Activated CD4-positive, alpha-beta T cell treated with anti-CD3 and anti-CD28 coated beads for 24 hours (primary cell): Measurements from ENCODE around the gene YIF1B.
"Not testable (repeated sequence)": the region's sequence is repeated elsewhere in the genome, so short reads cannot be mapped to it uniquely, and the experiment has no call there.

ENCODE experiments used
- DNase-seq, 2 donors: peaks; one replicate each; pipeline ENCODE4 v3.0.0-alpha.2; 2020; ENCODE audit warnings: low read depth in 2 of 2

The YIF1B gene, protein sequence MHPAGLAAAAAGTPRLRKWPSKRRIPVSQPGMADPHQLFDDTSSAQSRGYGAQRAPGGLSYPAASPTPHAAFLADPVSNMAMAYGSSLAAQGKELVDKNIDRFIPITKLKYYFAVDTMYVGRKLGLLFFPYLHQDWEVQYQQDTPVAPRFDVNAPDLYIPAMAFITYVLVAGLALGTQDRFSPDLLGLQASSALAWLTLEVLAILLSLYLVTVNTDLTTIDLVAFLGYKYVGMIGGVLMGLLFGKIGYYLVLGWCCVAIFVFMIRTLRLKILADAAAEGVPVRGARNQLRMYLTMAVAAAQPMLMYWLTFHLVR

DNA sequence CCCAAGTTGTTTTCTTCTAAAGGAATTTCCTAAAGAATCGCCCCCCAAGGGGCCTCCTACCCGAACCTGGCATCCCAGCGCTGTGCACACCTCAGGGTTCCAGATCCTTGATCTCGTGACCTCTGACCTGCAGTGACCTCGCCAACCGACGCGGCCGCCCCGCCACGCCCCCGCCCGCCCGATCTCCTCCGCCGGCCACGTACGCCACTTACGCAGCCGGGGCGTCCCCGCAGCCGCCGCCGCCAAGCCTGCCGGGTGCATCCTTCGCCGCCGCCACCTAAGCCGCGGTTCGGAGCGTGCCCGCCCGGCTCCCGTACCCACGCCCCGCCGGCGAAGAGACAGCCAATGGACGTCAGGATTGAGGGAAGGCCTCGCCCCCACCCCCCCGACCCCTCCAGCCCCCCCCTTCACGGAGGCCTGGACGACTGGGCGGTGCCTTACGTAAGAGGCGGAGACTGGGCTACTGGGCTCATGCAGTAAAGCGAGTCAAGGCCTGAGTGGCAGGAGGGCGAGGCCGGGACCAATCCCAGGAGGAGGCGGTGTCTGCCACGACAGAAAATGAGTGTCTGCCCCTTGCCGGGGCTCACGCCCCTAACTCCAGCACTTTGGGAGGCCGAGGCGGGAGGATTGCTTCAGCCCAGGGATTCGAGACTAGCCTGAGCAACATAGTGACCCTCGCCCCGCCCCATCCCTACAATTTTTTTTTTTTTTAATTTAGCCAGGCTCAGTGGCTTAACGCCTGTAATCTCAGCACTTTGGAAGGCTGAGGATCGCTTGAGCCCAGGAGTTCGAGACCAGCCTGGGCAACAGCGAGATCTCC is at the start of gene YIF1B:
Gene YIF1B (minus strand): TSS at position 291 of the 820 bp plus-strand sequence. CDS start 30 bp downstream, at position 261.
- DNase-seq: peak; percentile 92

DNA sequence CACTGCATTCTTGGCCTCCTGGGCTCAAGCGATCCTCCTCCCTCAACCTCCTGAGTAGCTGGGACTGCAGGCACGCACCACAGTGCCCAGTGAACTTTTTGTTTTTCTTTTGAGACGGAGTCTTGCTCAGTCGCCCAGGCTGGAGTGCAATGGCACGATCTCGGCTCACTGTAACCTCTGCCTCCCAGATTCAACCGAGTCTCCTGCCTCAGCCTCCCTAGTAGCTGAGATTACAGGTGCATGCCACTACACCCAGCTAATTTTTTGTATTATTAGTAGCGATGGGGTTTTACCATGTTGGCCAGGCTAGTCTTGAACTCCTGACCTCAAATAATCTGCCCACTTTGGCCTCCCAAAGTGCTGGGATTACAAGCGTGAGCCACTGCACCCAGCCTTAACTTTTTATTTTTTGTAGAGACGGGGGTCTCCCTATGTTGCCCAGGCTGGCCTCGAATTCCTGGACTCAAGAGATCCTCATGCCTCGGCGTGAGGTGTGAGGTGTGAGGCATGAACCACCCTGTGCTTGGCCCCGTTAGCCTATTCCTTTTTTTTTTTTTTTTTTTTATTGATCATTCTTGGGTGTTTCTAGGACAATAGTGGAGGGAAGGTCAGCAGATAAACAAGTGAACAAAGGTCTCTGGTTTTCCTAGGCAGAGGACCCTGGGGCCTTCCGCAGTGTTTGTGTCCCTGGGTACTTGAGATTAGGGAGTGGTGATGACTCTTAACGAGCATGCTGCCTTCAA is 47.4 kb upstream of the YIF1B start:
- DNase-seq: not testable (repeated sequence)

DNA sequence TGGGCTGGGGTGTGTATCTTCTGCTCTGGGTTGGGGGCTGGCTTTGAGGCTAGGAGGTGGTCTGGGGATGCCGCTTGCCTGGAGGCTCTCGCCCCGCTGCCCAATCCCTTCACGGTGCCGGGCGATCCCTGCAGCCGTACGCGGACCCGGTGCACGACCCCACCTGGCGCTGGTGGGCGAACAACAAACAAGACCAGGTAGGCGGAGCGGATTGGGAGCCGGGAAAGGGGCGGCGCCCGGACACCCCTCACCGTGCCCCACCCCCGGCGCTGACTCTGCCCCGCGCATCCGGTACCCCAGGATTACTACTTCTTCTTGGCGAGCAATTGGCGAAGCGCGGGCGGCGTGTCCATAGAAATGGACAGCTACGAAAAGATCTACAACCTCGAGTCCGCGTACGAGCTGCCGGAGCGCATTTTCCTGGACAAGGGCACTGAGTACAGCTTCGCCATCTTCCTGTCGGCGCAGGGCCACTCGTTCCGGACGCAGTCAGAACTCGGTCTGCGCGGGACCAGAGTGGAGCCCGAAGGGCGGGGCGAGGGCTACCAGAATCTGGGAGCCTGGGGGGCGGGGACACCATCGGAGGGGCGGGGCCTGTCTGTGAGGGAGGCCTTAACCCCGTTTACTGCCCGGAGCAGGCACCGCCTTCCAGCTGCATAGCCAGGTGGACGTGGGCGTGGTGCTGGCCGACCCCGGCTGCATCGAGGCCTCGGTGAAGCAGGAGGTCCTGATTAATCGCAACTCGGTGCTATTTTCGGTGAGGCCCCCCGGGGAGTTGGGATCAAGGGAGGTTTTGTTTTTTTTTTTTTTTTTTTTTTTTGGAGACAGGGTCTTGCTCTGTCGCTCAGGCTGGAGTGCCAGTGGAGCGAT is 46.6 kb upstream of the YIF1B start:
- DNase-seq: peak; percentile 70 to 91

DNA sequence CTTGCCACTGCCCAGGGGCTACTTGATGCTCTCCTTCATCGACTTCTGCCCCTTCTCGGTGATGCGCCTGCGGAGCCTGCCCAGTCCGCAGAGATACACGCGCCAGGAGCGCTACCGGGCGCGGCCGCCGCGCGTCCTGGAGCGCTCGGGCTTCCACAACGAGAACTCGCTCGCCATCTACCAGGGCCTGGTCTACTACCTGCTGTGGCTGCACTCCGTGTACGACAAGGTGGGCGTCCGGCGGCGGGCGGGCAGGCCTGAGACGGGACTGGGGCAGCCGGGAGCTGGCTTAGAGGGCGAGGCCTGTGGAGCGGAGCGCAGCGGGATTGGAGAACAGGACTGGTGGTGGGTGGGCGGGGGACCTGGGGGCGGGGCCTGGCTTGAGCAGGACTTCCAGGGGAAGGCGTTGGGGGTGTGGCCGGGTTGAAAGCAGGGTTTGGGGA is 45.9 kb upstream of the YIF1B start:
- DNase-seq: peak; percentile 49 to 73

DNA sequence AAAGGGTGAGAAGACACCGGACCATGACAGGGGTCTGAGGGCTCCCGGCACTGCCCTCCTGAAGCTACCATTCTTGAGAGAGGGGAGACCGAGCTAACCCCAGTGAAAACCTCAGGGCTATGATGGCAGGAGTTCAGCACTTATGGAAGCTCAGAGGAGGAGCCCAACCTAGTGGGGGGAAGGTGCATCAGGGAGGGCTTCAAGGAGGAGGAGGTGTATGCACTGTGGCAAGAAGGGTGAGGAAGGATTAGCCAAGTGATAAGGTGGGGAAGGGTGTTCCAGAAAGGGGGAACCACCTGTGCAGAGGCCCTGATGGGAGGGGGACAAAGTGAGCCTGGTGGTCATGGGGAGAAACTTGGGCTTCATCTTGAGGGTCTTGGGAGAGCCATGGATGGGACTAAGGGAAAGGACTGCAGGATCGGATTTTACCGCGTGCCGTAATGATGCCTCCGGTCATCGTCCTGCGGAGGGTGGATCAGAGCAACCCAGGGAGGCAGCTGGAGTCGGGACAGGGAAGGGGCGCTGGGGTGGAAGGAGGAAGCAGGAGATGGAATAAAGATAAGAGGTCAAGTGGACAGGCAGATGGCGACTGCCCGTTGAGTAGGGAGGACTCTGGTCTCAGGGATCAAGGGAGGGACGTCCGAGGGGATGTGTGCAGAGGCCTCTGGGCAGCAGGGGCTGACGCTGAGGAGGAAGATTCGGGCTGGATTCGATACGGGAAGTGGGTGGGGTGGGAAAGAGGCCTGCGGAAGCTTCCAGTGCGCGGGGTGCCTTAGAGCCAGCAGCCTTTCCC is 45.3 kb upstream of the YIF1B start:
- no peak for DNase-seq

DNA sequence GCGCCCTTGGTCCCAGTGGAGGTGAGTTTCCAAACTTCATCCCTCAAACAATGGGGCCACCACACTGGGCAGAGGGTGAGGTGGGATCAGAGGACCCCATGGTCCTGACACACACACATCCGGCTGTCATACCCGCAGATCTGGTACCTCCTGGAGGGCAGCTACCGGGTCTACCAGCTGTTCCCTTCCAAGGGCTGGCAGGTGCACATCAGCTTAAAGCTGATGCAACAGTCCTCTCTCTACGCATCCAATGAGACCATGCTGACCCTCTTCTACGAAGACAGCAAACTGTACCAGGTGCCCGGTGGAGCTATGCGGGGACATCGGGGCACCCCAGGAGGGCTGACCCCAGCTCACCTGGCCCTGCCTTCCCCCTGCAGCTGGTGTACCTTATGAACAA is 44.6 kb upstream of the YIF1B start:
- no peak for DNase-seq

DNA sequence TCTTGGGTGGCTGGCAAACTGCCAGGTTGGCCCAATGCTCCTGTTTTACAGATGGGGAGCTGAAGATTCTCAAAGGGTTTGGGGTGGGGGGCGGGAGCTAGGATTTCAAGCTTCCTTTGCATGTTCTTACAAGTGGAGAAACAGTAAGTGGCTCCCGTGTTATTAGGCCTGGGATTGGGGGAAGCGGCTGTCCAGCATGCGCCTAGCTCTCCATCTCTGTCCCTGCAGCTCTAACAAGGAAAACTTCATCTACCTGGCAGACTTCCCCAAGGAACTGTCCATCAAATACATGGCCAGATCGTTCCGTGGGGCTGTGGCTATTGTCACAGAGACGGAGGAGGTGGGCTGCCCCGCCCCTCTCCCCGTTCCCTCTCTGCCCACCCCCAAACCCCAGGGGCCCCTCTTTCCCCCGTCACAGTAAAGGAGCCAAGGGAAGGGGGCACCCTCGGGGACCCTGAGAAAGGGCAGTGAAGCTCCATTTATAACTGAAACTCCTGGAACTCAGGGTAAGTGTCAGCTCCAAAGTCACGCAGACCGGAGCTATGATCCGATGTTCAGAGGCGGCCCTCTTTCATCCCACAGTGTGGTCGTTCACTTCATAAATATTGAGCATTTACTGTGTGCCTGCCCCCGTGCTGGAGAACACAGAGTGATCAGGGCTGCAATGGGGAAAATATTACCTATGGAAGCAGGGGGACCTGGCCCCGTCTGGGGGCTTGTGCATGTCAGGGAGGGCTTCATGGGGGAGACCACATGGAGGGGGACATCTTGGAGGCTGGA is 43.7 kb upstream of the YIF1B start:
- no peak for DNase-seq

DNA sequence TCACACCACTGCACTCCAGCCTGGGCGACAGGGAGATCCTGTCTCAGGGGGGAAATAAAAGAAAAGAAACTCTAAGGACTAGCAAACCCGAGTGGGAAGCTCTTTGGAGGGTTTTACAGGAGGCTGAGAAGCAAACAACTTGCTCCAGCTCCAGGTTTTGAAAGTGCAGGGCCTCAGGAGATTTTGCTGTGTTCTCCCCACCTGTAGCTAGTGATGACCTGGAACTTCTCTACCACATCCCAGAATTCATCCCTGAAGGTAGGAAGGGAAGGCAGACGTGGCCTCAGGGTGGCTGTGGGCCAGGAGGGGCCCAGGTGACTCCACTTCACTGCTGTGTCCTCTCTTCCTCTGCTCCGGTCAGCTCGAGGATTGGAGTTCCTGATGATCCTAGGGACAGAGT is 42.3 kb upstream of the YIF1B start:
- DNase-seq: no peak

DNA sequence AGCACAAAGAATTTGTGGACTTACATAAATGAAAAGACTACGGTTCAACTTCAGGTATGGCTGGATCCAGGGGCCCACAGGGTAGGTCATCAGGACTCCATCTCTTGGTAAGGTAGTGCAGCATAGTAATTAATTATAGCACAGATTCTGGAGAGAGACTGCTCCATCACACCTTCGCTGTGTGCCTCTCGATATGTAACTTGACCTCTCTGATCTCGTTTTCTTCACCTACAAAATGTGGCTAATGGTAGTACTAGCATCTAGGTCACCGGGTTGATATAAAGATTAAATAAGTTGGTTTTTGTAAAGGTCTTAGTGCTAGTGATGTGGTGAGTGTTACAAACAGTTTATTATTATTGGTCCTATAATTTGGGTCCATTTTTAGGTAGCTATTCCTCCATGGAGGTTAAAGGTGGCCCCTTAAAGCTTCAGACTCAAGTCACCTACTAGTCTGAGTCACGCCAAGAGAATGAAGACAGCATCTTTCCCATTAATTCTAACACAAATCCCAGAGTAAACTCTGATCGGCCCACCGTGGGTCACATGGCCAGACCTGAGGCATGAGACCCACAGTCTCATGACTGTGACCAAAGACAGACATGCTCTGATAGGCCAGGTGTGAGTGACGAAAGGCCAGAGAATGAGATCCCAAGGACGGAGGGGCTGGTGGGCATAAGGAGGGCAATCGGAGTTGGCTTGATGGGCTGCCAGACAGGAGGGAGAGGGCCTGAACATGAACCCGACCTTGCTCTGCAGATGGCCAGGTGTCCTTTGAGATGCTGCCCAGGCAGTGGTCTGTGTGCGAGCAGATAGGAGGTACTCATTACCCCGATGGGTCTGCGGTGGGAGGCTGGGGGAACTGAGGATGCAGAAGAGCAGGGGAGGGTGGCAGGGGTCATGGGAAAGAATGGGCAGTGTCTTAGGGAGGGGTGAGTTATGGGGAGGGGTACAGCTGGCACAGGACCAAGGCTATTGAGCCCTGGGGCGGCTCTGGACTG is 40.3 kb upstream of the YIF1B start:
- DNase-seq: no peak

DNA sequence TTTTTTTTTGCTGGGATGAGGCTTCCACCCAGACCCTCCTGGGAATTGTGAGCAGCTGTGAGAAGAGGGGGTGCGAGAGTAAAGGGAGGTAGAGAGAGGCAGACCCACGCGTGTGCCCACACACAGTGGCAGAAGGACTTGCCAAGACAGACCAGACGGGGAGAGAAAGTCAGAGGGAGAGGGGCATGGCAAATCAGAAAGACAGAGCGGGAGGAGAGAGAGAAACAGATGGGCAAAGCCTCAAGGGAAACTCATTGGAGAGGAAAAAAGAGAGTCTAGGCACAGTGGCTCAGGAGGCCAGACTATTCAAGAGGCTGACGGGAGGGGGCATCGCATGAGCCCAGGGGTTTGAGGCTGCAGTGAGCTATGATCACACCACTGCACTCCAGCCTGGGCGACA is 36.9 kb upstream of the YIF1B start:
- no peak for DNase-seq

DNA sequence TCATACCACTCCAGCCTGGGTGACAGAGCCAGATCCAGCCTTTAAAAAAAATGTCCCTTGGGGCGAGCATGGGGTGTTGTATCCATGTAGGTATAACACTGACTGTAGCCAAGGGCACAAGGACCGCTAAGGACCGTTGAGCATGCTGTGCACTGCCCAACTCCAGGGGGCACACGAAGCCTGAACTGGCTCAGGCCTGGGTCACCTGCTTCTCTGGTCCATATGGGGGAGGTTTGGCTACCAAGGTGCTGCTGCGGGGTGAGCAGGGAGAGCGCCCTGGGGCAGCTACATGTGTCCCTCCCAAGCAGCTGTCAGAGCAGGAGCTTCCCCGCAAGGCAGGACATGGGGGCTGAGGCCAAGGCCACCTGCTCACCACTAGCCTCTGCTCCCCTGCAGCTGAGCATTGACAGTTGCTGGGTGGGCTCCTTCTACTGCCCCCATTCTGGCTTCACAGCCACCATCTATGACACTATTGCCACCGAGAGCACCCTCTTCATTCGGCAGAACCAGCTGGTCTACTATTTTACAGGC is 36.2 kb upstream of the YIF1B start:
- no peak for DNase-seq

DNA sequence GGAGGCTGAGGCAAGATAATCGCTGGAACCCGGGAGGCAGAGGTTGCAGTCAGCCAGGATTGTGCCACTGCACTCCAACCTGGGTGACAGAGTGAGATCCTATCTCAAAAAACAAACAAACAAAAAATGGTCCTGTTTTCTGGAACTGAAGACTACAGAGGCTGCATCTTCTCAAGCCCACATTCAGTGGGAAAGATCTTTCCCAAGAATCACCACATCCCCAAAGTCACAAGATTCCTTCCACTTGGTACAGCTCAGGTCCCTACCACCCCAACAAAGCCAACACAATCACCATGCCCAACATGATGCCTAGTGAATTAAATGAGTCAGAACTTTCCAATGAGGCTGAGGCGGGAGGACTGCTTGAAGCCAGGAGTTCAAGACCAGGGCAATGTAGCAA is 35.1 kb upstream of the YIF1B start:
- DNase-seq: no peak

DNA sequence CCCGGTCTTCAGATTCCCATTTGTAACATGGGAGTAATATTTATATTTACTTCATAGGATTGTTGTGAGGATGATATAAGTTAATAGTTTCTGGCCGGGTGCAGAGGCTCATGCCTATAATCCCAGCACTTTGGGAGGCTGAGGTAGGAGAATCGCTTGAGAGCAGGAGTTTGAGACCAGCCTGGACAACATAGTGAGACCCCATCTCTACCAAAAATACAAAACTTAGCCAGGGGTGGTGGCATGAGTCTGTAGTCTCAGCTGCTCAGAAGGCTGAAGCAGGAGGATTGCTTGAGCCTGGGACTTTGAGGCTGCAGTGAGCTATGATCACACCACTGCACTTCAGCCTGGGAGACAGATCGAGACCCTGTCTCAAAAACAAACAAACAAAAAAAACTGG is 31.1 kb upstream of the YIF1B start:
- DNase-seq: no peak

DNA sequence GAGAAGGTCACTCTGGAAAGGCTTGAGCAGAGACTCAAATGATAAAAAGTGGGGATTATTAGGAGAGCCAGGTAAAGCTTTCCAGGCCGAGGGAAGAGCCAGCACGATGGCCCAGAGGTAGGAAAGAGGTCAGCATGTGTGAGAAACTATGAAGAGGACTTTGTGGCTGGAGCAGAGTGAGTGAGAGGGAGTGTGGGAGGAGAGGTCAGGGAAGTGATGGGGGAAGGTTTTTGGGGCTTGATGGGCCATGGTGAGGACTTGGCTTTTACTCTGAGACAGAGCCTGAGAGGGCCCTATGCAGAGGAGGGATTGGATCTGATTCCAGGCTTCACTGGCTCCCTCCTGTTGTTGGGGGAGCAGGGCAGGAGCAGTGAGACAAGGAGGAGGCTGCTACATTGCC is 25.2 kb upstream of the YIF1B start:
- DNase-seq: no peak

DNA sequence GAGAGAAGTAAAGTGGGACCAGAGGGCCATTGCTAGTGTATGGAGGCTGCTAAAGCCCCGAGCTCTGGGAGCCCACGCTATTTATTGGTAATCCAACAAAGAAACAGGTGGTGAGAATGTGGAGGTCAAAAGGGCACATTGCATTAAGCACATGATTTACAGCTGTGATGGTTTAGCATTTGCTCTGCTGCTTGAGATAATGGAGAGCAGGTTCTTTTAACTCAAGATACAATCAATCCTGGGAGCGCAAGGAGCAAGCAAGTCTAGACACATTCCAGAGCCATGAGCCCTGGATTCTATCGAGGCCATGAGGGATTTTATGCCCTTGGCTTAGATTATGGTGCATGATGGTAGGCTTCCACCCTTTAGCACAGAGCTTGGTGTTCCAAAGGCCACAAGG is 23.3 kb upstream of the YIF1B start:
- DNase-seq: not testable (repeated sequence)

DNA sequence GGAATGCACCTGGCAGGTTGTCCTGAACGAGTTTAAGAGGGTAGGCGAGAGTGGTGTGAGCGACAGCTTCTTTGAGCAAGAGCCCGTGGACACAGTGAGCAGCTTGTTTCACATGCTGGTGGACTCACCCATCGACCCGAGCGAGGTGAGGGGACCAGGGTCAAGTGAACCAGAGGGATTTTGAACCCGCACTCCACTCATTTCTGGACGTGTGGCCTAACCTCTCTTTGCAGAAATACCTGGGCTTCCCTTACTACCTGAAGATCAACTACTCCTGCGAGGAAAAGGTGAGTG is 21.6 kb upstream of the YIF1B start:
- DNase-seq: no peak

DNA sequence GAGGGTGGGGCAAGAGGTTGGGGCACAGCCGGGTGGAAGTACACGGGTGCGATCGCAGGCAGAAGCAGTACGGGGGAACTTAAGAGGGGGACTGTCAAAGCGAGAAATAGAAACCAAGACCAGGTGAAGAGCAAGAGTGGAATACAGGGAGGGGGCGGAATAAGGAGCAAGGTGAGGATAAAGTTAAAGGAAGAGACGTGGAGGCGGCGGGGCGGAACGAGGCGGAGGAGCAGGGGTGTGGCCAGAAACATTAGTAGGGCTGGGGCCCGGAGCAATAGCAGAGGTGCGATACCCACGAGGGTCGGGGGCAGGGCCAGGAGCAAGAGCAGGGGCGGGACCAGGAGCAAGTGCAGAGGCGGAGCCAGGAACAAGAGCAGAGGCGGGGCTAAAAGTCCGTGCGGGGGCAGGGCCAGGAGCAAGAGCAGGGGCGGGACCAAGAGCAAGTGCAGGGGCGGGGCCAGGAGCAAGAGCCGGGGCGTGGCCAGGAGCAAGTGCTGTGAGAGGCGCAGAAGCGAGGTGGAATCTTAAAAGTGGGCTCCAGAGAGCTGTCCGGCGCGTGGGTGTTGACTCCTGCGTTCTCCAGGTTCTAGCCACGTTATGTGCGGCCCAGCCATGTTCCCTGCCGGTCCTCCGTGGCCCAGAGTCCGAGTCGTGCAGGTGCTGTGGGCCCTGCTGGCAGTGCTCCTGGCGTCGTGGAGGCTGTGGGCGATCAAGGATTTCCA is 21.1 kb upstream of the YIF1B start:
- DNase-seq: peak; percentile 93 to 94
